ENCODE data around the gene ABCC1. TPM values are rescaled to one million over a fixed set of nuclear protein-coding genes. Genes with fewer than 3 reads are reported as not detected.

ABCC1 gene
- polyA plus RNA-seq, 6 donors from 2014 or later = 2.9 to 9.0 (median 5.3) TPM

DNA sequence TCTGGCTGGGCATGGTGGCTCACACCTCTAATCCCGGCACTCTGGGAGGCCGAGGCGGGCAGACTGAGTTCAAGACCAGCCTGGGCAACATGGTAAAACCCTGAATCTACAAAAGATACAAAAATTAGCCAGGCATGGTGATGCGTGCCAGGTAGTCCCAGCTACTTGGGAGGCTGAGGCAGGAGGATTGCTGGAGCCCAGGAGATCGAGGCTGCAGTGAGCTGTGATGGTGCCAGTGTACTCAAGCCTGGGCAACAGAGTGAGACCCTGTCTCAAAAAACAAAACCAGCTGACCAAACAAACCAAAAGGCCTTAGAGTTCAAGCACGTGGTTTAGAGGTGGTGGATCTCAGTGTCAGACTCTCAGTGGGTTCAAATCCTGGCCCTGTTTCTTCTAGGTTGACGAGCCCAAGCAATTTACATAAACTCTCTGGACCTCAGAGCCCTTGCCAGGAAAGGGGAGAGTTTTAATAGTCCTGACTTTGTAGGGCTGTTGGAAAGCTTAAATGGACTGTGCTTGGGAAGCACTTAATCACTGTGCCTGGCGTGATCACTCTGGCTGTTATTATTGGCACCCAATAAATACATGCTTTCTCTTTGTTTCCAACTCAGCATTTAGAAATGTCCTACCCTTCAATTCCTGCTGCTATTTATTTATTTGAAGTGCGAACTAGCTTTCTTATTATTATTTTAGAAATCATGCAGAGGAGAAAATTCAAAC lies 44.7 kb downstream of the ABCC1 start:
- Mint-ChIP-seq H3K4me1 (peaks cover 43 to 54% (median 47%) of the 10 kb centered on the region in 3 donors), H3K4me3 (no peak overlapping the region), H3K36me3 (peaks cover 0 to 9% of the 10 kb centered on the region in 2 donors), H3K27ac (peak overlapping the region in 2 of 6 donors; percentile 23 to 54), H3K9me3 (no peaks in the 10 kb centered on the region), H3K27me3 (no peaks in the 10 kb centered on the region)
- ATAC-seq (ENCODE audit: low read depth in 2 of 2) (no peak), DNase-seq (no peak)

- Mint-ChIP-seq H3K9me3 (no peaks in the 10 kb centered on the region), H3K27me3 (no peaks in the 10 kb centered on the region), H3K4me3 (peak overlapping the region in 1 of 8 donors; percentile 74), H3K27ac (no peak overlapping the region), H3K4me1 (peaks cover 36 to 40% (median 39%) of the 10 kb centered on the region in 3 donors), H3K36me3 (peaks cover 0 to 9% of the 10 kb centered on the region in 2 donors)
- DNase-seq (no peak), ATAC-seq (ENCODE audit: low read depth in 2 of 2) (no peak)
Observed at GRCh38 chr16:15996432-15997109, 47.2 kb downstream of the ABCC1 start.

DNA sequence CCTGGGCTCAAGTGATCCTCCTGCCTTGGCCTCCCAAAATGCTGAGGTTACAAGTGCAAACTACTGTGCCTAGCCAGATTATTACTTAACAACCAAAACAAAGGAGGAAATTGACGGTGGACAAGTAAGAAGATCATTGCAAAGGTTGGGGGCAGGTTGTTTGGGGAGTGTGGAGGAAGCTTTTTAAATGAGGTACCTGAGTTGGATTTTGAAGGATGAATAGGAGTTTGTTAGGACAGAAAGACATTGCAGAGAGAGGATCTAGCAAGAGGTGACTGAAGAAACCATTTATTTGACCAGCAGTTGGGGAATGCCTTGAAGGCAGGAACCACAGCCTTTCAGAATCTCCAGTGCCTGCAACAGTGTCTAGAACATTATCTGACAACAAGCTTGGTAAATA lies 51.3 kb downstream of the ABCC1 start:
- Mint-ChIP-seq H3K4me1 (peaks cover 30 to 38% (median 36%) of the 10 kb centered on the region in 3 donors), H3K36me3 (no peaks in the 10 kb centered on the region), H3K27me3 (no peaks in the 10 kb centered on the region), H3K27ac (peak overlapping the region in 1 of 6 donors; percentile 89), H3K9me3 (peaks cover 0 to 3% (median 0%) of the 10 kb centered on the region in 7 donors), H3K4me3 (no peak overlapping the region)
- ATAC-seq (ENCODE audit: low read depth in 2 of 2) (no peak), DNase-seq (no peak)

GRCh38 chr16:16001596-16002255 lies 52.3 kb downstream of the ABCC1 start:
- no peaks in the 10 kb centered on the region for H3K27me3 Mint-ChIP-seq
- H3K27ac Mint-ChIP-seq = peak overlapping the region in 2 of 6 donors; percentile 3 to 54
- H3K4me1 Mint-ChIP-seq = peaks cover 30 to 42% (median 40%) of the 10 kb centered on the region in 3 donors
- peak overlapping the region in 2 of 8 donors; percentile 6 to 52 for H3K4me3 Mint-ChIP-seq
- ATAC-seq (ENCODE audit: low read depth in 2 of 2) (no peak), DNase-seq (no peak)
- H3K36me3 Mint-ChIP-seq = no peaks in the 10 kb centered on the region
- H3K9me3 Mint-ChIP-seq = peaks cover 0 to 3% (median 0%) of the 10 kb centered on the region in 7 donors

DNA sequence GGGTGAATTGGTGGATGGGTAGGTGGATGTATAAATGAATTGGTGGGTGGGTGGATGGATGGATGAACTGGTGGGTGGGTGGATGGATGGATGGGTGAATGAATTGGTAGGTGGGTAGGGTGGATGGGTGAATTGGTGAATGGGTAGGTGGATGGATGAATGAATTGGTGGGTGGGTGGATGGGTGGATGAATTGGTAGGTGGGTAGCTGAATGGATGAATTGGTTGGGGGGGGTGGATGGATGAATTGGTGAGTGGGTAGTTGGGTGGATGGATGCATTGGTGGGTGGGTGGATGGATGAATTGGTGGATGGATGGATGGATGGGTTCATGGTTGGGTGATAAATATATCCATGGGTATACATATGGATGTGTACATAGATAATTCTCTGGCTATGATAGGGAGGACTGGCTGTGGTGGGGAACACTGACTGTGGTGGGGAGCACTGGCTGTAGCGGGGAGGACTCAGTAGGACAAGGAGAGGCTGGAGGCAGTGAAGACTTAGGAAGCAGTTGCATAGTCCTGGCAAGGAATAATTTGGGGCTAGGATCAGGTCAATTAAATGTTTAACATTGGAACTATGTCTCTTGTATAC lies 54.4 kb downstream of the ABCC1 start:
- no peaks in the 10 kb centered on the region for H3K27me3 Mint-ChIP-seq
- peaks cover 34 to 47% (median 42%) of the 10 kb centered on the region in 3 donors for H3K4me1 Mint-ChIP-seq
- ATAC-seq (ENCODE audit: low read depth in 2 of 2) (no peak), DNase-seq (no peak)
- H3K36me3 Mint-ChIP-seq = no peaks in the 10 kb centered on the region
- peak overlapping the region in 1 of 6 donors; percentile 65 for H3K27ac Mint-ChIP-seq
- H3K9me3 Mint-ChIP-seq = peaks cover 0 to 6% (median 0%) of the 10 kb centered on the region in 7 donors
- H3K4me3 Mint-ChIP-seq = no peak overlapping the region

DNA sequence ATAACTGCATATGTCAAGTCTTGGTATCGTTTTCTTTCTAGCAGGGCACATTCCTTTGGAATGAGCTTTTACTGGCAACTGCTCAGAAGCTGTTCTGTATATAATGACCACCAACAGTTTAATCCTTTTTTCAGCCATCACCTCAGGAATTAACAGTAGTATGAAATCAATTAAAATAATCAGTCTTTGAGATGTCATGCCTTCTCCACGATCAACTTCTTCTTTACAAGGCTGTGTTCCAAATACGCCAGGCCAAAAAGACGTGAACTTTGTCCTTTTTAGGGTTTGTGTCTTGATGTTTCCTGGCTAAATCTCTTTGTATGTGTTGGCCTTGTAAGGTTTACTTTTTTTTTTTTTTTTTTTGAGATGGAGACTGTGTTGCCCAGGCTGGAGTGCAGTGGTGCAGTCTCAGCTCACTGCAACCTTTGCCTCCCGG lies 54.9 kb downstream of the ABCC1 start:
- Mint-ChIP-seq H3K4me1 (peaks cover 39 to 52% (median 47%) of the 10 kb centered on the region in 3 donors), H3K4me3 (no peak overlapping the region), H3K36me3 (no peaks in the 10 kb centered on the region), H3K27me3 (no peaks in the 10 kb centered on the region), H3K9me3 (peaks cover 0 to 6% (median 0%) of the 10 kb centered on the region in 7 donors), H3K27ac (peak overlapping the region in 1 of 6 donors; percentile 25)
- DNase-seq (no peak), ATAC-seq (ENCODE audit: low read depth in 2 of 2) (no peak)

GRCh38 chr16:16005721-16006120 lies 56.3 kb downstream of the ABCC1 start:
- Mint-ChIP-seq H3K27ac (peak overlapping the region in 3 of 6 donors; percentile 50 to 96 (median 63)), H3K4me1 (peaks cover 41 to 50% (median 48%) of the 10 kb centered on the region in 3 donors), H3K4me3 (peak overlapping the region in 1 of 8 donors; percentile 47), H3K27me3 (no peaks in the 10 kb centered on the region), H3K36me3 (peaks cover 0 to 6% of the 10 kb centered on the region in 2 donors), H3K9me3 (peaks cover 0 to 6% (median 0%) of the 10 kb centered on the region in 7 donors)
- DNase-seq = no peak
- no peak for ATAC-seq (ENCODE audit: low read depth in 2 of 2)

- ATAC-seq (ENCODE audit: low read depth in 2 of 2) (no peak), DNase-seq (no peak)
- H3K27me3 Mint-ChIP-seq = no peaks in the 10 kb centered on the region
- H3K4me1 Mint-ChIP-seq = peaks cover 36 to 49% (median 45%) of the 10 kb centered on the region in 3 donors
- H3K36me3 Mint-ChIP-seq = peaks cover 0 to 9% of the 10 kb centered on the region in 2 donors
- peak overlapping the region in 7 of 8 donors; percentile 60 to 89 (median 80) for H3K4me3 Mint-ChIP-seq
- H3K9me3 Mint-ChIP-seq = peaks cover 0 to 6% (median 0%) of the 10 kb centered on the region in 7 donors
- H3K27ac Mint-ChIP-seq = peak overlapping the region; percentile 96 to 100 (median 99)
Observed at GRCh38 chr16:16006650-16007049, 57.2 kb downstream of the ABCC1 start.

- no peaks in the 10 kb centered on the region for H3K27me3 Mint-ChIP-seq
- peaks cover 0 to 6% (median 0%) of the 10 kb centered on the region in 7 donors for H3K9me3 Mint-ChIP-seq
- DNase-seq (peak; percentile 76), ATAC-seq (ENCODE audit: low read depth in 2 of 2) (peak; percentile 86 to 92)
- H3K36me3 Mint-ChIP-seq = peaks cover 0 to 9% of the 10 kb centered on the region in 2 donors
- H3K27ac Mint-ChIP-seq = peak overlapping the region; percentile 96 to 100 (median 99)
- H3K4me3 Mint-ChIP-seq = peak overlapping the region; percentile 63 to 89 (median 82)
- peaks cover 31 to 45% (median 42%) of the 10 kb centered on the region in 3 donors for H3K4me1 Mint-ChIP-seq
Observed at GRCh38 chr16:16007743-16008111, 58.3 kb downstream of the ABCC1 start.

DNA sequence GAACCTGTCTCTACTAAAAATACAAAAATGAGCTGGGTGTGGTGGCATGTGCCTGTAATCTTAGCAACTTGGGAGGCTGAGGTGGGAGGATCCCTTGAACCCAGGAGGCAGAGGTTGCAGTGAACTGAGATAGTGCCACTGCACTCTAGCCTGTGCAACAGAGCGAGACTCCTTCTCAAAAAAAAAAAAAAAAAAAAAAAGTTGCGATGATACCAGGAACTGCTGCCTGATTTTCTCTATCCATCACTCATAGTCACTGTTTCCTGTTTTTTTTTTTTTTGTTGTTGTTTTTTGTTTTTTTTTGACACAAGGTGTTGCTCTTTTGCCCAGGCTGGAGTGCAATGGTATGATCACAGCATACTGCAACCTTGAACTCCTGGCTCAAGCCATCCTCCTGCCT lies 59.2 kb downstream of the ABCC1 start:
- DNase-seq (no peak), ATAC-seq (ENCODE audit: low read depth in 2 of 2) (no peak)
- Mint-ChIP-seq H3K4me3 (peak overlapping the region in 6 of 8 donors; percentile 15 to 80 (median 64)), H3K4me1 (peaks cover 28 to 45% (median 42%) of the 10 kb centered on the region in 3 donors), H3K27ac (peak overlapping the region; percentile 66 to 96 (median 88)), H3K36me3 (peaks cover 0 to 9% of the 10 kb centered on the region in 2 donors), H3K27me3 (no peaks in the 10 kb centered on the region), H3K9me3 (peaks cover 0 to 6% (median 0%) of the 10 kb centered on the region in 7 donors)

DNA sequence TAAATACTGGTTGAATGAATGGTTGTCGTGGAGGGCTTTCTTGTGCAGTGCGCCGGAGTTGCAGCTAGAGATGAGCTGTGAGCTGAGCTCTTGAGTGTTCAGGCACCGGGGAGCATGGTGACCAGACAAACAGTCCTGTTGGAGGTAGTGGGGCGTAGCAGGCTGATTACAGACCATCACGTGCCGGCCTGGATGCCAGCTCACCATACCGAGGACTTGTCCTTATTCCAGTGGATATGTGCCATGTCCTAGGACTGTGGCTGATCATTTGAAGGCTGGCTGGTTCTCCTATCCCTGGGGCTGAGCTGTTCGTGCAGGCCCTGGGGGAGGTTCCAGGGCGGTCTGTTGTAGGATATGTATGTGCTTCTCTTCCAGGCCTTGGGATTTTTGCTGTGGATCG lies 60.0 kb downstream of the ABCC1 start:
- H3K9me3 Mint-ChIP-seq = peaks cover 0 to 6% (median 0%) of the 10 kb centered on the region in 7 donors
- DNase-seq (no peak), ATAC-seq (ENCODE audit: low read depth in 2 of 2) (no peak)
- H3K36me3 Mint-ChIP-seq = peaks cover 0 to 9% of the 10 kb centered on the region in 2 donors
- H3K27me3 Mint-ChIP-seq = no peaks in the 10 kb centered on the region
- peak overlapping the region in 7 of 8 donors; percentile 12 to 72 (median 64) for H3K4me3 Mint-ChIP-seq
- H3K4me1 Mint-ChIP-seq = peaks cover 29 to 45% (median 41%) of the 10 kb centered on the region in 3 donors
- peak overlapping the region in 5 of 6 donors; percentile 52 to 96 (median 90) for H3K27ac Mint-ChIP-seq

DNA sequence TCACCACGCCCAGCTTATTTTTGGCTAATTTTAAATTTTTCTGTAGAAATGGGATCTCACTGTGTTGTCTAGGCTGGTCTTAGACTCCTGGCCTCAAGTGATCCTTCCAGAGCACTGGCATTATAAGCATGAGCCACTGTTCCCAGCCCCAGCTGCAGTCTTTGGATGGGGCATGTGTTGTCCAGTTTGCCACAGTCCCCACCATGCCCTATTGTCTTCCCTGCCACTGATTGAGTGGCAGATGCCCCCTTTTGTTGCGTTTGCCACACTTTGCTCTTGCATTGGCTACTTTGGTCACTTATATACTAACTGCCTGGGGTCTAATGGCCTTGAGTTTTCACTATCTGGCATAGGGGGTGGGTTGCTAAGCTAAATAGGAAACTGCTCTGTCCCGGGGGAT lies 60.8 kb downstream of the ABCC1 start:
- peaks cover 0 to 6% (median 0%) of the 10 kb centered on the region in 7 donors for H3K9me3 Mint-ChIP-seq
- no peaks in the 10 kb centered on the region for H3K27me3 Mint-ChIP-seq
- H3K36me3 Mint-ChIP-seq = peaks cover 0 to 9% of the 10 kb centered on the region in 2 donors
- H3K4me3 Mint-ChIP-seq = no peak overlapping the region
- ATAC-seq (ENCODE audit: low read depth in 2 of 2) = no peak
- no peak for DNase-seq
- H3K4me1 Mint-ChIP-seq = peaks cover 33 to 40% (median 39%) of the 10 kb centered on the region in 3 donors
- peak overlapping the region in 4 of 6 donors; percentile 51 to 63 (median 54) for H3K27ac Mint-ChIP-seq
